BJ (cell line): Measurements from ENCODE around the gene TMEM44. TPM values are rescaled to one million over a fixed set of nuclear protein-coding genes. Genes with fewer than 3 reads are reported as not detected.

Experiments used
- CTCF ChIA-PET: fragments of 350-600 bp; formaldehyde crosslinking; extraction: SDS; loops from one replicate; lab custom pipeline; 2021; ENCODE audit warnings: antibody characterized with exemption, inconsistent platforms; lab: Yijun Ruan, JAX
- POLR2A ChIA-PET: fragments of 300-600 bp; sonication (Branson Sonifier 250); formaldehyde crosslinking; extraction: SDS; loops from one replicate; lab custom pipeline; 2021; ENCODE audit warnings: antibody characterized with exemption; lab: Charles Lee
- DNase-seq: peaks from one replicate; pipeline ENCODE4 v3.0.0-alpha.2; 2011; ENCODE audit warnings: low read depth
- H3K27me3 ChIP-seq: 2 replicates; pipeline ENCODE4 v1.6.0; 2011; ENCODE audit warnings: low read length; ENCODE audit not compliant: control insufficient read depth, insufficient read depth
- H3K36me3 ChIP-seq: 2 replicates; pipeline ENCODE4 v1.5.1; 2011; ENCODE audit warnings: low read length; ENCODE audit not compliant: control insufficient read depth, insufficient read depth
- H3K4me3 ChIP-seq: 2 replicates; pipeline ENCODE4 v1.5.1; 2011; ENCODE audit warnings: low read depth, mild to moderate bottlenecking, control low read depth, low read length
- CTCF ChIP-seq: IDR thresholded peaks from 2 replicates; pipeline ENCODE4 v1.5.1; 2011; ENCODE audit warnings: low read depth, mild to moderate bottlenecking, control low read depth, inconsistent platforms, low read length, moderate library complexity; ENCODE audit not compliant: insufficient read depth
- polyA plus RNA-seq: library from polyadenylated mRNA; depleted of rRNA; stranded (reverse); fragments of >200 nt; gene quantifications from 2 replicates; pipeline ENCODE4 v1.2.3, GENCODE V29; 2011

Gene TMEM44
- polyA plus RNA-seq, 1 experiment, result 17.7 TPM

- ChIA-PET POLR2A (no interaction called here), CTCF (no interaction called here)
These were observed 48.4 kb downstream of the TMEM44 start for GRCh38 chr3:194584866-194585265.

GRCh38 chr3:194584320-194584776 is 48.9 kb downstream of the TMEM44 start:
- DNase-seq, result no peak
- Histone ChIP-seq H3K27me3 (no peaks in the 10 kb centered on the region), H3K36me3 (peaks cover 5% of the 10 kb centered on the region), H3K4me3 (peak overlapping the region; percentile 72)
- ChIA-PET POLR2A (interaction anchor here (0.6 kb wide), 1 partner anchor 26 kb away, joined by 3 read pairs; no protein-coding TSS in a partner anchor), CTCF (no interaction called here)
- no peak for TF ChIP-seq CTCF

More at GRCh38 chr3:194584866-194585265, 48.4 kb downstream of the TMEM44 start:
- H3K4me3 ChIP-seq, result no peak overlapping the region
- DNase-seq, result no peak
- H3K27me3 ChIP-seq, result no peaks in the 10 kb centered on the region
- TF ChIP-seq CTCF, result no peak
- H3K36me3 ChIP-seq, result peaks cover 9% of the 10 kb centered on the region

DNA sequence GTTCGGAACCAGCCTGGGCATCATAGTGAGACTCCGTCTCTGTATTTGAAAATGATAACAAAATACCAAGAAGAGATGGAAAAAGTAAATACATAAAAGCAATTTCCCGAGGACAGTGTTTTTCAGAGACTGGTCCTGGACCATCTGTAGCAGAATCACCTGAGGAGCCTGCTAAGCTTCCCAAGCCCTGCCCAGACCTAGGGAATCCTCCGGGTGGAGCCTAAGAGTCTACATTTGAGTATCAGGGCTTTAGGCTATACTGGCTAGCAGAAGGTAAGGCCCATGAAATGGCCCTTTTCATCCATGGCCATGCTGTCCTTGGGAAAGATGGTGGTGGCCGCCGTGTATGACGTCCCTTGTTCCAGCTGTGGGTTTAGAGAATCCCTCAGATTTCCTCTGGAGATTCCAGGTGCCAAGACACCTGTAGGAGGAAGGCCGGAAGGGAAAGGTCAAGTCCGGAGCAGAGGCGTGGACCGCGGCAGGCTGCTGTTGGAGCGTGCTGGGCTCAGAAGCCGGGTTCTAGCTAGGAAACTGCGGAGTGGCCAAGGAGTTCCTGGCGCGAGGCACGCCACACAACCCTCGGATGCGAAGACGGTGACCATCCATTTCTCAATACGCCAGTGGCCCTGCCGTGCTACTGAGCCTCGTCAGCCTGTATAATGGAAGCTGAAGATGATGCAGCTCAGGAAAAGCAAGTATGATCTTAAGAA is 50.9 kb downstream of the TMEM44 start:
- CTCF ChIA-PET, result interaction anchor here (0.7 to 1.8 kb wide), 3 partner anchors 10 to 110 kb away, joined by 4 to 5 read pairs (median 5); no protein-coding TSS in a partner anchor
- no peaks in the 10 kb centered on the region; the same call in 1 of the 2 replicates for H3K36me3 ChIP-seq
- POLR2A ChIA-PET, result interaction anchor here (0.6 kb wide), 2 partner anchors 11 to 1002 kb away, joined by 4 to 5 read pairs; no protein-coding TSS in a partner anchor
- no peaks in the 10 kb centered on the region for H3K27me3 ChIP-seq
- no peak for DNase-seq
- no peak overlapping the region for H3K4me3 ChIP-seq
- TF ChIP-seq CTCF, result no peak

GRCh38 chr3:194579091-194579606 is 54.1 kb downstream of the TMEM44 start:
- ChIA-PET POLR2A (interaction anchor here (0.7 kb wide), 1 partner anchor 14 kb away, joined by 4 read pairs; no protein-coding TSS in a partner anchor), CTCF (interaction anchor here (2.1 kb wide), 1 partner anchor 107 kb away, joined by 7 read pairs; no protein-coding TSS in a partner anchor)
- Histone ChIP-seq H3K27me3 (no peaks in the 10 kb centered on the region), H3K4me3 (no peak overlapping the region), H3K36me3 (no peaks in the 10 kb centered on the region)
- no peak for DNase-seq
- no peak for TF ChIP-seq CTCF
